NCI-H2029 (cell line): Measurements from ENCODE around the gene SERPINA5.

Source experiments
- DNase-seq: peaks from one replicate; lab custom pipeline; 2025; lab: John Stamatoyannopoulos, UW

The SERPINA5 gene, protein sequence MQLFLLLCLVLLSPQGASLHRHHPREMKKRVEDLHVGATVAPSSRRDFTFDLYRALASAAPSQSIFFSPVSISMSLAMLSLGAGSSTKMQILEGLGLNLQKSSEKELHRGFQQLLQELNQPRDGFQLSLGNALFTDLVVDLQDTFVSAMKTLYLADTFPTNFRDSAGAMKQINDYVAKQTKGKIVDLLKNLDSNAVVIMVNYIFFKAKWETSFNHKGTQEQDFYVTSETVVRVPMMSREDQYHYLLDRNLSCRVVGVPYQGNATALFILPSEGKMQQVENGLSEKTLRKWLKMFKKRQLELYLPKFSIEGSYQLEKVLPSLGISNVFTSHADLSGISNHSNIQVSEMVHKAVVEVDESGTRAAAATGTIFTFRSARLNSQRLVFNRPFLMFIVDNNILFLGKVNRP

DNA sequence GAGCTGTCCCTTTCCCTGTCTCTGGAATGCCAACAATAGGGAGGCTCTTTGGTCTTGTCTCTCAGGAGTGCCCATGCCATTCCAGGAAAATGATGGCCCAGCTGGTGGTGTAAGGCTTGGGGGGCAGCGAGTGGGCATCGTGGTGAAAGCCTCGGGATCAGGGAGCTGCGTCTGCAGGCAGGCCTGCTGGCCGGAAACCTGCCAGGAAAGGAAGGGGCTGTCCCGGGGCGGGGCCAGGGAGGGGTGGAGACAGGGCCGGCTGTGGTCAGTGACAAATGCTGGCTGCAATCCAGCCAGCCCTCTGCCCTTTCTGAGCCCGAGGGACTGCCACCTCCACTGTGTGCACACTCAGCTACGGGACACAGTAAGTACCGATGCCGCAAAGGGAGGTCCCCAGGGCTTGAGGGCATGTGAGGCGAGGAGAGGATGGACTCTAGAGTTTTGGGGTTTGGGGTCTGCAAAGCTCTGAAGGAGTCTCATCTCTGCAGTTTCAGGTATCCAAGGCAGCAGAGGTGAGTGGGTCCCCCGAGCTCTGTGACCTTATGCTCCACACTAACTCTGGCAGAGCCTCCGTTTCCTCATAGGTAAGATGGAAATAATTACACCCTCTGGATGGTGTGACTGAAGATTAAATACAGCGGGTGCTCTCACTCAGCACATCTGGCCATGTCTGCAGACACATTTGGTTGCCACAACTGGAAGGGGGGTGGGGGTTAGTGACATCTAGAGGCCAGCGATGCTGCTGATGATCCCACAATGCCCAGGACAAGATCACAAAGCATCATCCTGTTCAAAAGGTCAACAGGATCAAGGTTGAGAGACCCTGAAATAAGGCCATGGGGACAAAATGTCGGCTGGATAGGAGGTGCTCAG lies at the start of gene SERPINA5:
SERPINA5 (plus strand) TSS at position 300 of the 873 bp plus-strand sequence. CDS start 5,937 bp downstream, outside the sequence.
- no peak for DNase-seq

DNA sequence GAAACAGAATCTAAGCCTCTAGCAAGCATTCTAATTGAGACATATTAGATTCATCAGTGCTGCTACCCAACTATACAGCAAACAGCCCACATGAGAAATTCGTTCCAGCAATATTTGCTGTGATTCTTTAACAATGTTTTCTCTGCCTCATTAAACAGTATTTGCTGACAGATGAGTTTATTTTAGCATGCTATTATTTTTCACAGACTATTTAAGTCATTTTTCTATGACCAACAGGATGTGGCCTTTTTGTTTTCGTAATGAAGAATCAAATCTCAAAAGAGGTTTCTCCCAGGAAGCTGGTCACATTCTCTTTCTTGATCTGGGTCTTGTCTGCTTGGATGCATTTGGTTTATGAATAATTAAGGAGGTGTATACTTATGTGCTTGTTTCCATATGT lies 48.8 kb upstream of the SERPINA5 start:
- no peak for DNase-seq

DNA sequence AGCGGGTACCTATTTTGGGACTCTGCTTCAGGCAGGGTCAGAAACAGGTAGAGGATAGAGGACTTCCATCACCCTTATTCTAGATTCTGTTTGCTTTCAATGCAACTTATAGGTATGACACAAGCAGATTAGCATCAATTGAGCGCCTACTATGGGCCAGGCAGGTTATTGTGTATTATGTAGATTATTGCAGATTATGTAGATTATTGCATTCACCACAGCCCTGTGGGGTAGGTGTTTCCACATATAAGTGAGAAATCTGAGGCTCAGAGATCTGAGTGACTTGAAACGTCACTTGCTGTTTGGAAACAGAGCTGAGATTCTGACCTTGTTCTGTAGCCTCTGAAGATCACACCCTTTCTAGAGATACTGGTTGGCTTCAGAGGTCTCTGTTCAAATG lies 45.7 kb upstream of the SERPINA5 start:
- DNase-seq: no peak

GRCh38 chr14:94536836-94537235 lies 44.4 kb upstream of the SERPINA5 start:
- DNase-seq: no peak

GRCh38 chr14:94538070-94538740 lies 43.0 kb upstream of the SERPINA5 start:
- no peak for DNase-seq

- no peak for DNase-seq
Observed at GRCh38 chr14:94539181-94539580, 42.0 kb upstream of the SERPINA5 start.

GRCh38 chr14:94540031-94540794 lies 41.0 kb upstream of the SERPINA5 start:
- DNase-seq: no peak

DNA sequence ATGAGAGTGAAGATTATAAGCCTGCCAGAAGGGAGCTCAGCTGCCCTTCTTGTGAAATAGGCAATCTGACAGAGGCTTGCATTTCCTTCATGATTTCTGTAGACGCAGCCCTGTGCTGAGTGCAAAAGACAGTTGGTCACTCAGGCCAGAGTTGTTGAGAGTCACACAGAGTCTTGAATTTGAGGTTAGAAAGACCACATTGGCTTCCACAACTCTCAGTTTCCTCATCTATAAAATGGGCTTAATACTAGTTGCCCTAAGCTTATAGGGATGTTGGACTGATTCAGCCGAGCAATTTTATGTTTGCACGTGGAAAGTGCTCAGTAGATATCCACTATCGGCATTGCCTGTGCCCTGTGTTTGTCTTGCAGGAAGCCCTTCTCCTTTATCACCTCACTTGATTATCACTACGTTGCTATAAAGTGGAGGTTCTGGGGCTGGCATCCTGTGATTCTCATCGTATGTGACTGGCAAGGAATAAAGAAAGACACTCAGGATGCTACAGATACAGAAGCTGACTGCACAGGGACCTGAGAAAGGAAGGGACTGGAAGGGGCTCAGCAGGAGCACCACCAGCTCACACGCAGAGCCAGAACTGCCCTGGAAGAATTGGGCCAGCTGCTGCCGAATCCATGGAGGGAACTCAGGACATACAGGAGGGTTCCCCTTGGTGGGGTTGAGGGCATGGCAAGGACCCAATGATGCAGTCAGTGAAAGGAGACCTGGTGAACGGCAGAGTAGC lies 39.8 kb upstream of the SERPINA5 start:
- DNase-seq: no peak

DNA sequence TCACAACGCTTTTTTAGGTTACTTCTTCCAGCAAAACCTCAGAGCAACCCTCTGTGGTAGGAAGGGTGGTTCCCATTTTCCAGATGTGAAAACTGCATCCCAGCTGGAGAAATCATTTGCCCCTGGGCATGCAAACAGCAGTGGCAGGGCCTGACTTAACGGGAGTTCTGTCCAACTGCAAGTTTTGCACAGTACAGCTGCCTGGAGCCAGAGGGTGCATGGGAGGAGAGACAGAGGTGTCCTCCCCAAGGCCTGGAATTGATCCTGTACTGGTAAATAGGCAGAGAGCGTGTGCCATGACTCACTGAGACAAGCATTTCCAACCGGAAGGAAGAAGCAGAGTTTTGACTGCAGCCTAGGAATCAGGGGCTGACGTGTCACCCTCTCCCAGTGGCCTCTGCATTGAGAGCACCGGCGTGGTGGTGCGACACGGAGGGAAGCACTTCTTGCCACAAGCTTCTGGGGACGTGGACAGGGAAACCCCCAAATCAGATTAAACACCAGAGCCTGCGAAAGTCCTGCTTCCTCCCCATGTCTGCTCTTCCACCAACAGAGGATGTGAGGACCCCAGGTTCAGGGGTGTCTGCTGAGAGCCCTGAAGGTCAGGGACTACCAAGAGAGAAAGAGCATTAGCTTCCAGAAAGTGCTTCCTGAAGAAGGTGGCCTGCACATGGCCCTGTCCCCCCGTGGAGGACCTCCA lies 39.0 kb upstream of the SERPINA5 start:
- DNase-seq: no peak

GRCh38 chr14:94542811-94543440 lies 38.3 kb upstream of the SERPINA5 start:
- DNase-seq: no peak

DNA sequence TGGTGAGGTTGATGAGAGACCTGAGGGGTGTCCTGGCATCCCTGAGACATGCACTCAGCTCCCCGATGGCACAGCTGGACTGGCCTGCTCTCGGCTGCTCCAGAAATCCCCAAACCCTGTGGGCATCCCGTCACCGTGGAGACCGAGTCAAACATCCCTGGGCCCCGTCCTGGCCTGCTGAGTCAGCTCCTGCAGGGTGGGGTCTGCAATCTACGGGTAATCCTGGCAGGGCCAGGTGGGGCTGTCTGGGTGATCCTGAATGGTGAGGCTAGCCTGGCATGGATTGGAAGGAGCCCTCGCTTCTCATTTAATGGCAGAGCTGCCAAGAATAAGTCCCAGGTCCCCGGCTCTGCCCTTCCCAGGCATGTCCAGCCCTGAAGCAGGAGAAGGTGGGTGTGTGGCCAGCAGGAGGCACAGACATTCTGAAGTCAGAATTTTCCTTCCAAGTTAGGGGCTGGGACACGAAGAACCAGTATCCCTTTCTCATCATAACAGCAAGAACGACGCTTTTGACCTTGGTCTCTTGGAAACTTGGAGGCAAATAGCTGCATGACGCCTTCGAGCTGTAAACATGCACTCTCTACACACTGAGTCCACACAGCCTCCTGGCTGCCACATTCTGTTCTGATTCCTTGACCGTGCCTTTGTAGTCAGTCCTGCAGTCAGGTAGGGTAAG lies 37.6 kb upstream of the SERPINA5 start:
- DNase-seq: no peak

DNA sequence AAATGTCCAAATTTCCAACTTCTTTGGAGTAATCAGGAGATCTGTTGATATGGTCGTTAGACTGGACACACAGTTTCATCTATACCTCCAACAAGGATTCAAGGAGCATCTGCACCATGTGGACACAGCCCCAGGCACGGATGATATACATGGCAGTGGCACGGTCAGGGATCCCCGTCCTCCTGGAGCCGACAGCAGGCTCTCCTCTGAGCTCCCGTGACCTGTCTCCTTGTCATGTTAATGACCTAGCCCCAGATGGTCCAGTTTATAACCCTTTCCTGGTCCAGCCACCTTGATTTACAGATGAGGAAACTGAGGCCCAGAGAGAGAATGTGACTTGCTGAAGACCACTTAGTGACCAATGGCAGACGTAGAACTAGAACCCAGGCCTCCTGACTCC lies 36.5 kb upstream of the SERPINA5 start:
- DNase-seq: no peak

GRCh38 chr14:94545131-94545841 lies 35.9 kb upstream of the SERPINA5 start:
- no peak for DNase-seq

- no peak for DNase-seq
Observed at GRCh38 chr14:94547151-94547680, 34.0 kb upstream of the SERPINA5 start.

GRCh38 chr14:94547726-94548125 lies 33.5 kb upstream of the SERPINA5 start:
- no peak for DNase-seq

GRCh38 chr14:94548131-94548998 lies 32.9 kb upstream of the SERPINA5 start:
- no peak for DNase-seq
